C4-2B (cell line): ENCODE data around the gene TMCO6.

Experiments used
- H3K27ac ChIP-seq: fragments of 450-650 bp; 2 replicates; pipeline ENCODE4 v1.5.1; 2017
- CTCF ChIP-seq: fragments of 450-650 bp; conservative IDR thresholded peaks from 2 replicates; pipeline ENCODE4 v1.5.1; 2017; ENCODE audit warnings: mild to moderate bottlenecking
- ZFX ChIP-seq: fragments of 450-650 bp; IDR thresholded peaks from 2 replicates; pipeline ENCODE4 v1.6.1; 2017

The TMCO6 gene

GRCh38 chr5:140677947-140678346, 38.7 kb downstream of the TMCO6 start:
- no peak overlapping the region for H3K27ac ChIP-seq
- TF ChIP-seq CTCF (no peak), ZFX (no peak)

- no peak overlapping the region for H3K27ac ChIP-seq
- no peak for TF ChIP-seq CTCF
- TF ChIP-seq ZFX: no peak
Measured at GRCh38 chr5:140678993-140679392, 39.7 kb downstream of the TMCO6 start.

- TF ChIP-seq CTCF (no peak), ZFX (no peak)
- H3K27ac ChIP-seq: peak overlapping the region; percentile 85
Measured at GRCh38 chr5:140690376-140690932, 51.2 kb downstream of the TMCO6 start.

- peak; percentile 77 for TF ChIP-seq ZFX
- no peak for TF ChIP-seq CTCF
- peak within 1 kb of the TSS; percentile 85 for H3K27ac ChIP-seq
Measured at GRCh38 chr5:140690941-140691924, 52.0 kb downstream of the TMCO6 start, which contains the start of the genes HARS1 and HARS2. Gene HARS1 (minus strand): TSS chr5:140691370. CDS start chr5:140691304, 66 bp downstream. Gene HARS2 (plus strand): TSS chr5:140691455. CDS start chr5:140691649, 194 bp downstream.

GRCh38 chr5:140694276-140694675, 55.0 kb downstream of the TMCO6 start:
- TF ChIP-seq CTCF (no peak), ZFX (no peak)
- no peak overlapping the region for H3K27ac ChIP-seq
